Left lung (tissue), 10 donors: ENCODE measurements around the gene AOAH. TPM values are rescaled to one million over a fixed set of nuclear protein-coding genes. Genes with fewer than 3 reads are reported as not detected.

Source experiments
- ATAC-seq: fragments of 200-7000 bp; cut with Tn5 transposase; one replicate; pipeline ENCODE4 v1.9.1; 2020; ENCODE audit warnings: moderate library complexity
- DNase-seq, 4 donors: peaks; one replicate each; pipeline ENCODE4 v3.0.0-alpha.2; 2013 to 2020
- H3K27ac ChIP-seq, 2 donors: fragments of 200-600 bp; sonication (generic) in 1 of 2; one replicate each; pipeline versions ENCODE4 v1.5.0 to v1.8.0; 2020 to 2021
- H3K27me3 ChIP-seq, 2 donors: fragments of 200-600 bp; sonication (generic) in 1 of 2; one replicate each; pipeline versions ENCODE4 v1.5.0 to v1.8.0; 2020 to 2021
- H3K36me3 ChIP-seq, 2 donors: fragments of 200-600 bp; sonication (generic) in 1 of 2; one replicate each; pipeline versions ENCODE4 v1.5.0 to v1.8.0; 2020 to 2021
- H3K4me1 ChIP-seq, 2 donors: fragments of 200-600 bp; one replicate each; pipeline ENCODE4 v1.8.0; 2021
- H3K4me3 ChIP-seq, 2 donors: fragments of 200-600 bp; sonication (generic) in 1 of 2; one replicate each; pipeline versions ENCODE4 v1.5.0 to v1.8.0; 2020 to 2021; ENCODE audit warnings: mild to moderate bottlenecking in 1 of 2
- H3K9me3 ChIP-seq, 2 donors: fragments of 200-600 bp; sonication (generic) in 1 of 2; one replicate each; pipeline versions ENCODE4 v1.5.0 to v1.8.0; 2020 to 2021
- intact Hi-C, 2 donors: fragments of 100-400 bp; cut with DNase I; formaldehyde crosslinking; loops; one replicate each; pipeline versions ENCODE4 v1.11.2 to v1.14.2; 2022
- polyA plus RNA-seq, 6 donors: library from polyadenylated mRNA; unstranded; fragments of 120-200 nt; gene quantifications; one replicate each; pipeline ENCODE4 v1.2.1, GENCODE V29; 2013; ENCODE audit not compliant: insufficient read length in 6 of 6
- total RNA-seq, 2 donors: library from RNA; stranded (reverse); fragmentation: NEBNext Ultra II Directional; extraction: Animal tissue kit (Norgen Biotek cat#: 25700); gene quantifications; one replicate each; pipeline ENCODE4 v1.2.1, GENCODE V29; 2021
- TF ChIP-seq, protein P1 (sequence below), 2 donors: fragments of 200-600 bp; sonication (generic) in 1 of 2; IDR thresholded peaks; one replicate each; pipeline versions ENCODE4 v1.5.0 to v1.8.0; 2021; ENCODE audit warnings: antibody characterized with exemption in 2 of 2
- donor health status: DM: no; HTN: yes; CAD: no.
- donor health status: DM: no; HTN: no; CAD: no.

The AOAH gene
- total and polyA plus RNA-seq, 8 donors = 3.9 to 28.2 (median 6.9) TPM

- Histone ChIP-seq H3K4me3 (no peak overlapping the region), H3K4me1 (no peaks in the 10 kb centered on the region), H3K27me3 (no peaks in the 10 kb centered on the region), H3K36me3 (no peaks in the 10 kb centered on the region), H3K9me3 (no peaks in the 10 kb centered on the region), H3K27ac (no peak overlapping the region)
- intact Hi-C loops = no loop called here
- DNase-seq (no peak), ATAC-seq (no peak)
- TF ChIP-seq, protein P1, sequence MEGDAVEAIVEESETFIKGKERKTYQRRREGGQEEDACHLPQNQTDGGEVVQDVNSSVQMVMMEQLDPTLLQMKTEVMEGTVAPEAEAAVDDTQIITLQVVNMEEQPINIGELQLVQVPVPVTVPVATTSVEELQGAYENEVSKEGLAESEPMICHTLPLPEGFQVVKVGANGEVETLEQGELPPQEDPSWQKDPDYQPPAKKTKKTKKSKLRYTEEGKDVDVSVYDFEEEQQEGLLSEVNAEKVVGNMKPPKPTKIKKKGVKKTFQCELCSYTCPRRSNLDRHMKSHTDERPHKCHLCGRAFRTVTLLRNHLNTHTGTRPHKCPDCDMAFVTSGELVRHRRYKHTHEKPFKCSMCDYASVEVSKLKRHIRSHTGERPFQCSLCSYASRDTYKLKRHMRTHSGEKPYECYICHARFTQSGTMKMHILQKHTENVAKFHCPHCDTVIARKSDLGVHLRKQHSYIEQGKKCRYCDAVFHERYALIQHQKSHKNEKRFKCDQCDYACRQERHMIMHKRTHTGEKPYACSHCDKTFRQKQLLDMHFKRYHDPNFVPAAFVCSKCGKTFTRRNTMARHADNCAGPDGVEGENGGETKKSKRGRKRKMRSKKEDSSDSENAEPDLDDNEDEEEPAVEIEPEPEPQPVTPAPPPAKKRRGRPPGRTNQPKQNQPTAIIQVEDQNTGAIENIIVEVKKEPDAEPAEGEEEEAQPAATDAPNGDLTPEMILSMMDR (IDR thresholded peaks at IDR 0.05) = no peak
These were observed 39.3 kb downstream of the AOAH start for GRCh38 chr7:36684954-36685353.

- H3K4me3 ChIP-seq = no peak overlapping the region
- no peaks in the 10 kb centered on the region for H3K9me3 ChIP-seq
- TF ChIP-seq, protein P1 (IDR thresholded peaks at IDR 0.05) = no peak
- no peak overlapping the region for H3K27ac ChIP-seq
- ATAC-seq (no peak), DNase-seq (no peak)
- H3K27me3 ChIP-seq = no peaks in the 10 kb centered on the region
- no peaks in the 10 kb centered on the region for H3K4me1 ChIP-seq
- H3K36me3 ChIP-seq = no peaks in the 10 kb centered on the region
- intact Hi-C loops = no loop called here
These were observed 40.5 kb downstream of the AOAH start for GRCh38 chr7:36683695-36684357.

DNA sequence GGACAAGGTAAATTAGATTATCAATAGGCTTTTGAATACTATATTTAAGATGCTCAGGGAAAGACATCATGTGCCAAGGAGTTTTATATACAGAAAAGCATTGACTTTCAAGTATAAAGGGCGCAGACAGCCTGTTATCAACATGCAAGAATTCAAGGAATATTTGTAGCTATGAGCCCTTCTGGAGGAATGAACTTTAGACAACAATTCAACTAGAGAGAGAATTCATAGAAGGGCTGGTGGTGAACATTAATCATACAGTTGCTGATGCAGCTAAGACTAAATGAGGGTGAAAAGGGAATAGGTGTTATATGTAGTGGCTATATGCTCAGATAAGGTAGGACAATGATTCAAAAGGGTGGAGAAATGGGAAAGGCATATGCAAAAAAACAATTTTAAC, 41.2 kb downstream of the AOAH start:
- Histone ChIP-seq H3K4me3 (no peak overlapping the region), H3K9me3 (no peaks in the 10 kb centered on the region), H3K4me1 (no peaks in the 10 kb centered on the region), H3K27me3 (no peaks in the 10 kb centered on the region), H3K27ac (no peak overlapping the region), H3K36me3 (no peaks in the 10 kb centered on the region)
- intact Hi-C loops = no loop called here
- DNase-seq (no peak), ATAC-seq (no peak)
- TF ChIP-seq, protein P1 (IDR thresholded peaks at IDR 0.05) = no peak

GRCh38 chr7:36682102-36682501, 42.2 kb downstream of the AOAH start:
- no peaks in the 10 kb centered on the region for H3K9me3 ChIP-seq
- ATAC-seq (no peak), DNase-seq (no peak)
- H3K27me3 ChIP-seq = no peaks in the 10 kb centered on the region
- no peak overlapping the region for H3K27ac ChIP-seq
- no peaks in the 10 kb centered on the region for H3K36me3 ChIP-seq
- TF ChIP-seq, protein P1 (IDR thresholded peaks at IDR 0.05) = no peak
- intact Hi-C loops = no loop called here
- no peak overlapping the region for H3K4me3 ChIP-seq
- no peaks in the 10 kb centered on the region for H3K4me1 ChIP-seq

DNA sequence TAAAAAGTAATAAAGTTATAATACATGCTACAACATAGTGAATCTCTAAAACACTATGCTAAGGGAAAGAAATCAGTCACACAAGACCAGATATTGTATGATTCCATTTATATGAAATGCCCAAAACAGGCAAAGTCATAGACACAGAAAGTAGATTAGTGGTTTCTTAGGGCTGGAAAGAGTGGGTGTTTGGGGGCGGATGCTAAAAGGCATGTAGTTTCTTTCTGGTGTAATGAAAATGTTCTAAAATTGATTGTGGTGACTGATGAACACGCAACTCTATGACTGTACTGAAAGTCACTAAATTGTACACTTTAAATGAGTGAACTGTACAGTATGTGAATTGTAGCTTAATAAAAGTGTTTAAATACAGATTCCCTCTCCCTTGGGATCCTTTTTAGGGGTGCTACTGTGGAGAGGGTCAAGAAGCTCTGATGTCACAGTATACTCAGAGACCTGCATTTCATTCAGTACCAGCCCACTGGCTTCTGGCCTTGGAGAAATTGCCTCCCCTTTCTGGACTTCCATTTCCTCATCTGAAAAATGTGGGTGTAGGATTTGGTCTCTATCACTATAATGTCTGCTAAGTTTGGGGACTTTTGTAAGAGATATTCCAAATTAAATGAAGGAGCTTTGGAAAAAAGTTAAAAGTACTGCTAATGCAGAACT, 46.4 kb downstream of the AOAH start:
- no peak overlapping the region for H3K27ac ChIP-seq
- DNase-seq = no peak
- H3K4me1 ChIP-seq = no peaks in the 10 kb centered on the region
- intact Hi-C loops = no loop called here
- ATAC-seq = no peak
- H3K9me3 ChIP-seq = no peaks in the 10 kb centered on the region
- TF ChIP-seq, protein P1 (IDR thresholded peaks at IDR 0.05) = no peak
- H3K27me3 ChIP-seq = no peaks in the 10 kb centered on the region
- H3K4me3 ChIP-seq = no peak overlapping the region
- H3K36me3 ChIP-seq = peaks cover 0 to 3% of the 10 kb centered on the region in 2 donors
